GM23338 (cell line): ENCODE measurements around the gene TMEFF1. TPM values are rescaled to one million over a fixed set of nuclear protein-coding genes. Genes with fewer than 3 reads are reported as not detected.

Experiments
- ATAC-seq: fragments of 200-7000 bp; cut with Tn5 transposase; 3 replicates; pipeline ENCODE4 v1.9.1; 2020
- DNase-seq: peaks from one replicate; pipeline ENCODE4 v3.0.0-alpha.2; 2015; ENCODE audit warnings: low spot score
- H2AFZ ChIP-seq: fragments of 200-600 bp; sonication (generic); 2 replicates; pipeline ENCODE4 v1.8.0; 2016; ENCODE audit warnings: antibody characterized with exemption, mild to moderate bottlenecking, moderate library complexity
- H3F3A ChIP-seq: fragments of 200-600 bp; sonication (generic); replicated peaks from 2 replicates; pipeline ENCODE4 v1.8.0; 2017; ENCODE audit warnings: antibody characterized with exemption, mixed run types, low read depth
- H3K27ac ChIP-seq: fragments of 200-600 bp; sonication (generic); 2 replicates; pipeline ENCODE4 v1.6.1; 2016; ENCODE audit warnings: low read depth
- H3K27me3 ChIP-seq: fragments of 200-600 bp; sonication (generic); 2 replicates; pipeline ENCODE4 v1.8.0; 2016; ENCODE audit warnings: mild to moderate bottlenecking, mixed run types, moderate library complexity; ENCODE audit not compliant: insufficient read depth
- H3K36me3 ChIP-seq: fragments of 200-600 bp; sonication (generic); 2 replicates; pipeline ENCODE4 v1.8.0; 2016; ENCODE audit warnings: mild to moderate bottlenecking; ENCODE audit not compliant: insufficient read depth
- H3K4me1 ChIP-seq: fragments of 200-600 bp; sonication (generic); 2 replicates; pipeline ENCODE4 v1.8.0; 2016; ENCODE audit warnings: mild to moderate bottlenecking, moderate library complexity; ENCODE audit not compliant: insufficient read depth
- H3K4me2 ChIP-seq: fragments of 200-600 bp; sonication (generic); 2 replicates; pipeline ENCODE4 v1.7.1; 2017; ENCODE audit warnings: mixed run types
- H3K4me3 ChIP-seq: fragments of 200-600 bp; sonication (generic); 2 replicates; pipeline ENCODE4 v1.6.1; 2016; ENCODE audit warnings: mixed run types
- H3K79me2 ChIP-seq: fragments of 200-600 bp; sonication (generic); replicated peaks from 2 replicates; pipeline ENCODE4 v1.8.0; 2017; ENCODE audit warnings: mild to moderate bottlenecking; ENCODE audit not compliant: insufficient read depth
- H3K9me2 ChIP-seq: fragments of 200-600 bp; sonication (generic); 2 replicates; pipeline ENCODE4 v1.8.0; 2017; ENCODE audit not compliant: insufficient read depth
- H4K20me1 ChIP-seq: fragments of 200-600 bp; sonication (generic); replicated peaks from 2 replicates; pipeline ENCODE4 v1.8.0; 2017; ENCODE audit warnings: mild to moderate bottlenecking; ENCODE audit not compliant: insufficient read depth
- H3K27ac Mint-ChIP-seq: 2 replicates; pipeline ENCODE4 v1.8.0; 2020; ENCODE audit warnings: inconsistent platforms, mild to moderate bottlenecking, moderate library complexity, mixed read lengths
- H3K27me3 Mint-ChIP-seq: 3 replicates; pipeline ENCODE4 v1.8.0; 2022; ENCODE audit warnings: low read depth, mild to moderate bottlenecking, moderate library complexity, mixed read lengths, inconsistent platforms; ENCODE audit not compliant: insufficient read depth, poor library complexity
- H3K36me3 Mint-ChIP-seq: 3 replicates; pipeline ENCODE4 v1.8.0; 2021; ENCODE audit warnings: low read depth, mild to moderate bottlenecking, inconsistent platforms, moderate library complexity, mixed read lengths
- H3K4me1 Mint-ChIP-seq: 3 replicates; pipeline ENCODE4 v1.8.0; 2020; ENCODE audit warnings: mild to moderate bottlenecking, inconsistent platforms, mixed read lengths
- H3K4me3 Mint-ChIP-seq: 3 replicates; pipeline ENCODE4 v1.8.0; 2021; ENCODE audit warnings: moderate library complexity, mild to moderate bottlenecking, inconsistent platforms, mixed read lengths
- H3K9me3 Mint-ChIP-seq: 3 replicates; pipeline ENCODE4 v1.8.0; 2020; ENCODE audit warnings: moderate library complexity, mild to moderate bottlenecking, inconsistent platforms, mixed read lengths
- CREB1 ChIP-seq: fragments of 250-450 bp; sonication (Bioruptor Pico); IDR thresholded peaks from 2 replicates; pipeline ENCODE4 v1.5.0; 2020; ENCODE audit warnings: low read depth, mild to moderate bottlenecking, moderate library complexity
- ETS1 ChIP-seq: IDR thresholded peaks from 2 replicates; pipeline ENCODE4 v1.6.1; 2016; ENCODE audit warnings: antibody characterized with exemption
- EZH2 ChIP-seq: fragments of 200-600 bp; sonication (generic); IDR thresholded peaks from one replicate; pipeline ENCODE4 v1.8.0; 2017; ENCODE audit warnings: antibody characterized with exemption, mild to moderate bottlenecking, low read depth; ENCODE audit not compliant: unreplicated experiment
- EZH2phosphoT487 ChIP-seq: fragments of 200-600 bp; sonication (generic); IDR thresholded peaks from one replicate; pipeline ENCODE4 v1.8.1; 2018; ENCODE audit warnings: antibody characterized with exemption; ENCODE audit not compliant: unreplicated experiment
- JUNB ChIP-seq: IDR thresholded peaks from one replicate; pipeline ENCODE4 v1.6.1; 2016; ENCODE audit warnings: antibody characterized with exemption; ENCODE audit not compliant: unreplicated experiment
- NANOG ChIP-seq: IDR thresholded peaks from 2 replicates; pipeline ENCODE4 v1.6.1; 2016; ENCODE audit warnings: antibody characterized with exemption, borderline replicate concordance
- POLR2AphosphoS5 ChIP-seq: IDR thresholded peaks from 2 replicates; pipeline ENCODE4 v1.6.1; 2016; ENCODE audit warnings: antibody characterized with exemption, low read depth
- REST ChIP-seq: IDR thresholded peaks from one replicate; pipeline ENCODE4 v1.6.1; 2018; ENCODE audit warnings: antibody characterized with exemption; ENCODE audit not compliant: unreplicated experiment
- STAT1 ChIP-seq: IDR thresholded peaks from one replicate; pipeline ENCODE4 v1.6.1; 2016; ENCODE audit warnings: antibody characterized with exemption; ENCODE audit not compliant: unreplicated experiment
- ZNF114 ChIP-seq: fragments of 250-450 bp; sonication (Bioruptor Pico); IDR thresholded peaks from 2 replicates; pipeline ENCODE4 v1.5.0; 2020; ENCODE audit warnings: mild to moderate bottlenecking, moderate library complexity
- ZNF331 ChIP-seq: fragments of 250-450 bp; sonication (Bioruptor Pico); IDR thresholded peaks from 2 replicates; pipeline ENCODE4 v1.5.0; 2020; ENCODE audit warnings: low read depth, mild to moderate bottlenecking, moderate library complexity
- polyA plus RNA-seq: library from polyadenylated mRNA; unstranded; fragments of >200 nt; fragmentation: Nextera tagmentation; extraction: Ambion mirVana; gene quantifications from 2 replicates; pipeline ENCODE4 v1.2.1, GENCODE V29; 2016
- total RNA-seq: library from RNA; depleted of rRNA; stranded (reverse); fragments of >200 nt; shearing (Covaris generic); gene quantifications from 2 replicates; pipeline ENCODE4 v1.2.3, GENCODE V29; 2014
- TF ChIP-seq, protein P1 (sequence below): fragments of 250-450 bp; sonication (Bioruptor Pico); IDR thresholded peaks from 2 replicates; pipeline ENCODE4 v1.5.0; 2020; ENCODE audit warnings: mild to moderate bottlenecking, moderate library complexity
- TF ChIP-seq, protein P2 (sequence below), 2 experiments: fragments of 200-600 bp in 1 of 2; sonication (generic) in 1 of 2; conservative IDR thresholded peaks; 2 replicates each; pipeline versions ENCODE4 v1.5.1 to v1.6.1; 2016 to 2017; ENCODE audit warnings: antibody characterized with exemption in 2 of 2, low read depth in 2 of 2, mild to moderate bottlenecking in 2 of 2, moderate library complexity in 1 of 2

The TMEFF1 gene
- total and polyA plus RNA-seq, 2 experiments from 2014 or later = 6.6 to 85.2 TPM

GRCh38 chr9:100485196-100485595 is 12.2 kb downstream of the TMEFF1 start:
- H3F3A ChIP-seq = no peaks in the 10 kb centered on the region
- H3K4me1 ChIP-seq = peaks cover 15% of the 10 kb centered on the region
- ATAC-seq = no peak
- Mint-ChIP-seq H3K36me3 (no peaks in the 10 kb centered on the region), H3K27ac (no peak overlapping the region), H3K4me3 (no peak overlapping the region), H3K4me1 (peaks cover 26% of the 10 kb centered on the region), H3K27me3 (peaks cover 1% of the 10 kb centered on the region), H3K9me3 (no peaks in the 10 kb centered on the region)
- no peak overlapping the region for H3K27ac ChIP-seq
- TF ChIP-seq NANOG (no peak), CREB1 (CRISPR knock-in tag) (no peak), EZH2 (no peak), REST (no peak), ZNF331 (CRISPR knock-in tag) (no peak), STAT1 (no peak), EZH2phosphoT487 (no peak), ZNF114 (CRISPR knock-in tag) (no peak), ETS1 (no peak), JUNB (no peak), POLR2AphosphoS5 (no peak)
- TF ChIP-seq, protein P1, sequence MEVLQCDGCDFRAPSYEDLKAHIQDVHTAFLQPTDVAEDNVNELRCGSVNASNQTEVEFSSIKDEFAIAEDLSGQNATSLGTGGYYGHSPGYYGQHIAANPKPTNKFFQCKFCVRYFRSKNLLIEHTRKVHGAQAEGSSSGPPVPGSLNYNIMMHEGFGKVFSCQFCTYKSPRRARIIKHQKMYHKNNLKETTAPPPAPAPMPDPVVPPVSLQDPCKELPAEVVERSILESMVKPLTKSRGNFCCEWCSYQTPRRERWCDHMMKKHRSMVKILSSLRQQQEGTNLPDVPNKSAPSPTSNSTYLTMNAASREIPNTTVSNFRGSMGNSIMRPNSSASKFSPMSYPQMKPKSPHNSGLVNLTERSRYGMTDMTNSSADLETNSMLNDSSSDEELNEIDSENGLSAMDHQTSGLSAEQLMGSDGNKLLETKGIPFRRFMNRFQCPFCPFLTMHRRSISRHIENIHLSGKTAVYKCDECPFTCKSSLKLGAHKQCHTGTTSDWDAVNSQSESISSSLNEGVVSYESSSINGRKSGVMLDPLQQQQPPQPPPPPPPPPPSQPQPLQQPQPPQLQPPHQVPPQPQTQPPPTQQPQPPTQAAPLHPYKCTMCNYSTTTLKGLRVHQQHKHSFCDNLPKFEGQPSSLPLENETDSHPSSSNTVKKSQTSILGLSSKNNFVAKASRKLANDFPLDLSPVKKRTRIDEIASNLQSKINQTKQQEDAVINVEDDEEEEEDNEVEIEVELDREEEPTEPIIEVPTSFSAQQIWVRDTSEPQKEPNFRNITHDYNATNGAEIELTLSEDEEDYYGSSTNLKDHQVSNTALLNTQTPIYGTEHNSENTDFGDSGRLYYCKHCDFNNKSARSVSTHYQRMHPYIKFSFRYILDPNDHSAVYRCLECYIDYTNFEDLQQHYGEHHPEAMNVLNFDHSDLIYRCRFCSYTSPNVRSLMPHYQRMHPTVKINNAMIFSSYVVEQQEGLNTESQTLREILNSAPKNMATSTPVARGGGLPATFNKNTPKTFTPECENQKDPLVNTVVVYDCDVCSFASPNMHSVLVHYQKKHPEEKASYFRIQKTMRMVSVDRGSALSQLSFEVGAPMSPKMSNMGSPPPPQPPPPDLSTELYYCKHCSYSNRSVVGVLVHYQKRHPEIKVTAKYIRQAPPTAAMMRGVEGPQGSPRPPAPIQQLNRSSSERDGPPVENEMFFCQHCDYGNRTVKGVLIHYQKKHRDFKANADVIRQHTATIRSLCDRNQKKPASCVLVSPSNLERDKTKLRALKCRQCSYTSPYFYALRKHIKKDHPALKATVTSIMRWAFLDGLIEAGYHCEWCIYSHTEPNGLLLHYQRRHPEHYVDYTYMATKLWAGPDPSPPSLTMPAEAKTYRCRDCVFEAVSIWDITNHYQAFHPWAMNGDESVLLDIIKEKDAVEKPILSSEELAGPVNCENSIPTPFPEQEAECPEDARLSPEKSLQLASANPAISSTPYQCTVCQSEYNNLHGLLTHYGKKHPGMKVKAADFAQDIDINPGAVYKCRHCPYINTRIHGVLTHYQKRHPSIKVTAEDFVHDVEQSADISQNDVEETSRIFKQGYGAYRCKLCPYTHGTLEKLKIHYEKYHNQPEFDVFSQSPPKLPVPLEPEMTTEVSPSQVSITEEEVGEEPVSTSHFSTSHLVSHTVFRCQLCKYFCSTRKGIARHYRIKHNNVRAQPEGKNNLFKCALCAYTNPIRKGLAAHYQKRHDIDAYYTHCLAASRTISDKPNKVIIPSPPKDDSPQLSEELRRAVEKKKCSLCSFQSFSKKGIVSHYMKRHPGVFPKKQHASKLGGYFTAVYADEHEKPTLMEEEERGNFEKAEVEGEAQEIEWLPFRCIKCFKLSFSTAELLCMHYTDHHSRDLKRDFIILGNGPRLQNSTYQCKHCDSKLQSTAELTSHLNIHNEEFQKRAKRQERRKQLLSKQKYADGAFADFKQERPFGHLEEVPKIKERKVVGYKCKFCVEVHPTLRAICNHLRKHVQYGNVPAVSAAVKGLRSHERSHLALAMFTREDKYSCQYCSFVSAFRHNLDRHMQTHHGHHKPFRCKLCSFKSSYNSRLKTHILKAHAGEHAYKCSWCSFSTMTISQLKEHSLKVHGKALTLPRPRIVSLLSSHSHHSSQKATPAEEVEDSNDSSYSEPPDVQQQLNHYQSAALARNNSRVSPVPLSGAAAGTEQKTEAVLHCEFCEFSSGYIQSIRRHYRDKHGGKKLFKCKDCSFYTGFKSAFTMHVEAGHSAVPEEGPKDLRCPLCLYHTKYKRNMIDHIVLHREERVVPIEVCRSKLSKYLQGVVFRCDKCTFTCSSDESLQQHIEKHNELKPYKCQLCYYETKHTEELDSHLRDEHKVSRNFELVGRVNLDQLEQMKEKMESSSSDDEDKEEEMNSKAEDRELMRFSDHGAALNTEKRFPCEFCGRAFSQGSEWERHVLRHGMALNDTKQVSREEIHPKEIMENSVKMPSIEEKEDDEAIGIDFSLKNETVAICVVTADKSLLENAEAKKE (CRISPR knock-in tag) = no peak
- TF ChIP-seq, protein P2, sequence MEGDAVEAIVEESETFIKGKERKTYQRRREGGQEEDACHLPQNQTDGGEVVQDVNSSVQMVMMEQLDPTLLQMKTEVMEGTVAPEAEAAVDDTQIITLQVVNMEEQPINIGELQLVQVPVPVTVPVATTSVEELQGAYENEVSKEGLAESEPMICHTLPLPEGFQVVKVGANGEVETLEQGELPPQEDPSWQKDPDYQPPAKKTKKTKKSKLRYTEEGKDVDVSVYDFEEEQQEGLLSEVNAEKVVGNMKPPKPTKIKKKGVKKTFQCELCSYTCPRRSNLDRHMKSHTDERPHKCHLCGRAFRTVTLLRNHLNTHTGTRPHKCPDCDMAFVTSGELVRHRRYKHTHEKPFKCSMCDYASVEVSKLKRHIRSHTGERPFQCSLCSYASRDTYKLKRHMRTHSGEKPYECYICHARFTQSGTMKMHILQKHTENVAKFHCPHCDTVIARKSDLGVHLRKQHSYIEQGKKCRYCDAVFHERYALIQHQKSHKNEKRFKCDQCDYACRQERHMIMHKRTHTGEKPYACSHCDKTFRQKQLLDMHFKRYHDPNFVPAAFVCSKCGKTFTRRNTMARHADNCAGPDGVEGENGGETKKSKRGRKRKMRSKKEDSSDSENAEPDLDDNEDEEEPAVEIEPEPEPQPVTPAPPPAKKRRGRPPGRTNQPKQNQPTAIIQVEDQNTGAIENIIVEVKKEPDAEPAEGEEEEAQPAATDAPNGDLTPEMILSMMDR (conservative IDR thresholded peaks at IDR 0.05; ENCODE audit: low read depth in 2 of 2) = no peak
- DNase-seq = no peak
- H2AFZ ChIP-seq = no peak overlapping the region
- H3K36me3 ChIP-seq = no peaks in the 10 kb centered on the region
- H3K4me3 ChIP-seq = no peak overlapping the region
- peaks cover 46% of the 10 kb centered on the region for H4K20me1 ChIP-seq
- H3K9me2 ChIP-seq = no peaks in the 10 kb centered on the region
- no peak overlapping the region for H3K4me2 ChIP-seq
- H3K79me2 ChIP-seq = peaks cover 100% of the 10 kb centered on the region
- no peaks in the 10 kb centered on the region for H3K27me3 ChIP-seq
